HepG2 (cell line): ENCODE data around the gene EIF3L. TPM values are rescaled to one million over a fixed set of nuclear protein-coding genes. Genes with fewer than 3 reads are reported as not detected.

Experiments used
- ARHGAP35 ChIP-seq: sonication (generic); formaldehyde crosslinking; IDR thresholded peaks from 2 replicates; pipeline ENCODE4 v1.9.0; 2022; ENCODE audit warnings: mild to moderate bottlenecking, inconsistent platforms, moderate library complexity, missing genetic modification reagents, borderline replicate concordance
- ATF7-NPFF ChIP-seq: sonication (generic); formaldehyde crosslinking; IDR thresholded peaks from 2 replicates; pipeline ENCODE4 v1.8.1; 2023; ENCODE audit warnings: mild to moderate bottlenecking, low read depth, missing genetic modification reagents, moderate library complexity
- ATM ChIP-seq: fragments of 450-650 bp; IDR thresholded peaks from 2 replicates; pipeline ENCODE4 v1.7.1; 2017; ENCODE audit warnings: mild to moderate bottlenecking, borderline replicate concordance
- BORCS8-MEF2B ChIP-seq: sonication (generic); formaldehyde crosslinking; IDR thresholded peaks from 2 replicates; pipeline ENCODE4 v1.8.0; 2022; ENCODE audit warnings: mild to moderate bottlenecking, missing genetic modification reagents
- CBX2 ChIP-seq, 2 experiments: fragments of 200-600 bp in 1 of 2; sonication (generic); formaldehyde crosslinking in 1 of 2; IDR thresholded peaks; 2 replicates each; pipeline versions ENCODE4 v1.7.0 to v1.8.1; 2018 to 2022; ENCODE audit warnings: low read depth in 2 of 2, low read length in 1 of 2, mild to moderate bottlenecking in 1 of 2, missing genetic modification reagents in 1 of 2
- LCORL ChIP-seq, 2 experiments: fragments of 450-650 bp in 1 of 2; sonication (generic) in 1 of 2; formaldehyde crosslinking in 1 of 2; IDR thresholded peaks; 2 replicates each; pipeline versions ENCODE4 v1.5.0 to v1.6.1; 2017 to 2020; ENCODE audit warnings: antibody characterized with exemption in 1 of 2, missing genetic modification reagents in 1 of 2
- RFXAP ChIP-seq: sonication (generic); formaldehyde crosslinking; IDR thresholded peaks from 2 replicates; pipeline ENCODE4 v1.4.0; 2020; ENCODE audit warnings: missing genetic modification reagents, borderline replicate concordance
- STAT5B ChIP-seq: sonication (generic); formaldehyde crosslinking; IDR thresholded peaks from 2 replicates; pipeline ENCODE4 v1.4.0; 2020; ENCODE audit warnings: missing genetic modification reagents
- STAT6 ChIP-seq: sonication (generic); formaldehyde crosslinking; IDR thresholded peaks from 2 replicates; pipeline ENCODE4 v1.4.0; 2020; ENCODE audit warnings: missing genetic modification reagents, mild to moderate bottlenecking, borderline replicate concordance
- TEAD3 ChIP-seq: optimal IDR thresholded peaks from 2 replicates; pipeline ENCODE3; 2016; ENCODE audit warnings: borderline replicate concordance
- THAP11 ChIP-seq: IDR thresholded peaks from 2 replicates; pipeline ENCODE4 v1.6.1; 2016; ENCODE audit warnings: missing biosample characterization, missing genetic modification reagents
- THYN1 ChIP-seq: sonication (generic); formaldehyde crosslinking; IDR thresholded peaks from 2 replicates; pipeline ENCODE4 v1.8.1; 2023; ENCODE audit warnings: low read depth, mild to moderate bottlenecking, moderate library complexity, missing genetic modification reagents, borderline replicate concordance
- TRIM22 ChIP-seq: fragments of 450-650 bp; IDR thresholded peaks from 2 replicates; pipeline ENCODE4 v1.6.1; 2017
- ZEB1 ChIP-seq: IDR thresholded peaks from 2 replicates; pipeline ENCODE4 v1.6.1; 2012; ENCODE audit warnings: mild to moderate bottlenecking, low read depth, inconsistent platforms; ENCODE audit not compliant: insufficient replicate concordance
- ZNF263 ChIP-seq: sonication (generic); formaldehyde crosslinking; IDR thresholded peaks from 2 replicates; pipeline ENCODE4 v1.4.0; 2020; ENCODE audit warnings: missing genetic modification reagents
- ZNF367 ChIP-seq: sonication (generic); formaldehyde crosslinking; IDR thresholded peaks from 2 replicates; pipeline ENCODE4 v1.4.0; 2020; ENCODE audit warnings: missing genetic modification reagents, borderline replicate concordance
- ZNF441 ChIP-seq: sonication (generic); formaldehyde crosslinking; IDR thresholded peaks from 2 replicates; pipeline ENCODE4 v1.7.0; 2021; ENCODE audit warnings: missing genetic modification reagents, borderline replicate concordance
- ZNF775 ChIP-seq: sonication (generic); formaldehyde crosslinking; IDR thresholded peaks from 2 replicates; pipeline ENCODE4 v1.4.0; 2020; ENCODE audit warnings: missing genetic modification reagents, mild to moderate bottlenecking, moderate library complexity, borderline replicate concordance
- ZSCAN22 ChIP-seq: sonication (generic); formaldehyde crosslinking; IDR thresholded peaks from 2 replicates; pipeline ENCODE4 v1.4.0; 2020; ENCODE audit warnings: mild to moderate bottlenecking, missing genetic modification reagents
- polyA plus RNA-seq, 8 experiments: library from polyadenylated mRNA; depleted of rRNA in 3 of 8; stranded (reverse) in 7 of 8; unstranded in 1 of 8; fragments of >200 nt; fragmentation: Illumina TruSeq in 4 of 8; extraction: Trizol in 4 of 8; gene quantifications; 2 replicates each; pipeline versions ENCODE4 v1.2.1 to v1.2.3, GENCODE V29; 2011 to 2016; ENCODE audit warnings: low read depth in 4 of 8, missing spikeins in 1 of 8, mixed read lengths in 1 of 8; ENCODE audit not compliant: insufficient read depth in 1 of 8
- total RNA-seq, 5 experiments: library from RNA; depleted of rRNA; stranded (reverse); fragments of >200 nt; fragmentation: Illumina TruSeq; extraction: Trizol; gene quantifications; 2 replicates each; pipeline ENCODE4 v1.2.3, GENCODE V29; 2016; ENCODE audit warnings: low read depth in 1 of 5
- TF ChIP-seq, protein P1 (sequence below): sonication (generic); formaldehyde crosslinking; IDR thresholded peaks from 2 replicates; pipeline ENCODE4 v1.5.0; 2020; ENCODE audit warnings: missing genetic modification reagents
- TF ChIP-seq, protein P2 (sequence below): sonication (generic); formaldehyde crosslinking; IDR thresholded peaks from 2 replicates; pipeline ENCODE4 v1.5.0; 2020; ENCODE audit warnings: mild to moderate bottlenecking, missing genetic modification reagents

EIF3L gene
- total and polyA plus RNA-seq, 2 of the 13 experiments (the other 11 are each of a cell fraction or from before 2014, with no cell fraction given), result 514 to 793 TPM

- no peak for TF ChIP-seq TRIM22
- TF ChIP-seq, protein P1, sequence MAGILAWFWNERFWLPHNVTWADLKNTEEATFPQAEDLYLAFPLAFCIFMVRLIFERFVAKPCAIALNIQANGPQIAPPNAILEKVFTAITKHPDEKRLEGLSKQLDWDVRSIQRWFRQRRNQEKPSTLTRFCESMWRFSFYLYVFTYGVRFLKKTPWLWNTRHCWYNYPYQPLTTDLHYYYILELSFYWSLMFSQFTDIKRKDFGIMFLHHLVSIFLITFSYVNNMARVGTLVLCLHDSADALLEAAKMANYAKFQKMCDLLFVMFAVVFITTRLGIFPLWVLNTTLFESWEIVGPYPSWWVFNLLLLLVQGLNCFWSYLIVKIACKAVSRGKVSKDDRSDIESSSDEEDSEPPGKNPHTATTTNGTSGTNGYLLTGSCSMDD (CRISPR knock-in tag), result no peak
- TF ChIP-seq ZEB1, result no peak
- TF ChIP-seq THYN1 (CRISPR knock-in tag), result no peak
- peak; percentile 88 for TF ChIP-seq BORCS8-MEF2B (CRISPR knock-in tag)
- TF ChIP-seq ARHGAP35, result peak; percentile 66; the same call in 1 of the 2 replicates
- no peak for TF ChIP-seq ZNF775 (CRISPR knock-in tag)
- TF ChIP-seq TEAD3, result no peak
- peak; percentile 92 for TF ChIP-seq ATF7-NPFF (CRISPR knock-in tag)
- no peak for TF ChIP-seq ZNF367
- no peak for TF ChIP-seq STAT5B (CRISPR knock-in tag)
- TF ChIP-seq STAT6 (CRISPR knock-in tag), result no peak
- TF ChIP-seq THAP11, result peak; percentile 79
- TF ChIP-seq ZNF263 (CRISPR knock-in tag), result peak; percentile 72
- TF ChIP-seq LCORL (IDR thresholded peaks at IDR 0.05), result no peak
- TF ChIP-seq LCORL (CRISPR knock-in tag; IDR thresholded peaks at IDR 0.05), result peak; percentile 47; the same call in 1 of the 2 replicates
- TF ChIP-seq, protein P2, sequence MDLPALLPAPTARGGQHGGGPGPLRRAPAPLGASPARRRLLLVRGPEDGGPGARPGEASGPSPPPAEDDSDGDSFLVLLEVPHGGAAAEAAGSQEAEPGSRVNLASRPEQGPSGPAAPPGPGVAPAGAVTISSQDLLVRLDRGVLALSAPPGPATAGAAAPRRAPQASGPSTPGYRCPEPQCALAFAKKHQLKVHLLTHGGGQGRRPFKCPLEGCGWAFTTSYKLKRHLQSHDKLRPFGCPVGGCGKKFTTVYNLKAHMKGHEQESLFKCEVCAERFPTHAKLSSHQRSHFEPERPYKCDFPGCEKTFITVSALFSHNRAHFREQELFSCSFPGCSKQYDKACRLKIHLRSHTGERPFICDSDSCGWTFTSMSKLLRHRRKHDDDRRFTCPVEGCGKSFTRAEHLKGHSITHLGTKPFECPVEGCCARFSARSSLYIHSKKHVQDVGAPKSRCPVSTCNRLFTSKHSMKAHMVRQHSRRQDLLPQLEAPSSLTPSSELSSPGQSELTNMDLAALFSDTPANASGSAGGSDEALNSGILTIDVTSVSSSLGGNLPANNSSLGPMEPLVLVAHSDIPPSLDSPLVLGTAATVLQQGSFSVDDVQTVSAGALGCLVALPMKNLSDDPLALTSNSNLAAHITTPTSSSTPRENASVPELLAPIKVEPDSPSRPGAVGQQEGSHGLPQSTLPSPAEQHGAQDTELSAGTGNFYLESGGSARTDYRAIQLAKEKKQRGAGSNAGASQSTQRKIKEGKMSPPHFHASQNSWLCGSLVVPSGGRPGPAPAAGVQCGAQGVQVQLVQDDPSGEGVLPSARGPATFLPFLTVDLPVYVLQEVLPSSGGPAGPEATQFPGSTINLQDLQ (CRISPR knock-in tag), result peak; percentile 38; the same call in 1 of the 2 replicates
- TF ChIP-seq CBX2 (IDR thresholded peaks at IDR 0.05; ENCODE audit: low read depth, low read length), result no peak
- no peak for TF ChIP-seq CBX2 (CRISPR knock-in tag; IDR thresholded peaks at IDR 0.05; ENCODE audit: low read depth)
- peak; percentile 84 for TF ChIP-seq ZSCAN22 (CRISPR knock-in tag)
- TF ChIP-seq ZNF441 (CRISPR knock-in tag), result no peak
- TF ChIP-seq ATM, result no peak
- peak; percentile 62; the same call in 1 of the 2 replicates for TF ChIP-seq RFXAP (CRISPR knock-in tag)
Measured at GRCh38 chr22:37804881-37805809, 44.1 kb upstream of the EIF3L start (continued).
